Activated CD8-positive, alpha-beta memory T cell treated with anti-CD3 and anti-CD28 coated beads, Interleukin-2, amount 50 U/mL, for 24 hours (primary cell): ENCODE results near the gene GATA5.

Source experiments
- DNase-seq: peaks from one replicate; pipeline ENCODE4 v3.0.0-alpha.2; 2020; ENCODE audit errors: extremely low read depth

The GATA5 gene, protein sequence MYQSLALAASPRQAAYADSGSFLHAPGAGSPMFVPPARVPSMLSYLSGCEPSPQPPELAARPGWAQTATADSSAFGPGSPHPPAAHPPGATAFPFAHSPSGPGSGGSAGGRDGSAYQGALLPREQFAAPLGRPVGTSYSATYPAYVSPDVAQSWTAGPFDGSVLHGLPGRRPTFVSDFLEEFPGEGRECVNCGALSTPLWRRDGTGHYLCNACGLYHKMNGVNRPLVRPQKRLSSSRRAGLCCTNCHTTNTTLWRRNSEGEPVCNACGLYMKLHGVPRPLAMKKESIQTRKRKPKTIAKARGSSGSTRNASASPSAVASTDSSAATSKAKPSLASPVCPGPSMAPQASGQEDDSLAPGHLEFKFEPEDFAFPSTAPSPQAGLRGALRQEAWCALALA

DNA sequence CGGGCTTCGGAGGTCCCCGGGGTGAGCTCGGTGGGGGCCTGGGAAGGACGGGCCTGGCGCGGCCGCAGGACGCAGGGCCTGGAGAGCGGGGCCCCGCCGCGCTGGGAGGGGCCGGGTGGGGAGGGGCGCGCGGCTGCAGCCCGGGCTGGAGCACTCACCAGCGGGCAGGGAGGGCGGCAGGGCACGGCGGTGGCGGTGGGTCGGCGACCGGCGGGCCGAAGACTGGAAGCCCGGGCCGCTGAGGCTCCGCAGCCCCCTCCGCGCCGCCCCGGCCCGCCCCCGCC, at the start of gene GATA5:
GATA5 (minus strand) TSS at position 224 of the 284 bp plus-strand sequence. CDS start 474 bp downstream, outside the sequence.
- DNase-seq: no peak

DNA sequence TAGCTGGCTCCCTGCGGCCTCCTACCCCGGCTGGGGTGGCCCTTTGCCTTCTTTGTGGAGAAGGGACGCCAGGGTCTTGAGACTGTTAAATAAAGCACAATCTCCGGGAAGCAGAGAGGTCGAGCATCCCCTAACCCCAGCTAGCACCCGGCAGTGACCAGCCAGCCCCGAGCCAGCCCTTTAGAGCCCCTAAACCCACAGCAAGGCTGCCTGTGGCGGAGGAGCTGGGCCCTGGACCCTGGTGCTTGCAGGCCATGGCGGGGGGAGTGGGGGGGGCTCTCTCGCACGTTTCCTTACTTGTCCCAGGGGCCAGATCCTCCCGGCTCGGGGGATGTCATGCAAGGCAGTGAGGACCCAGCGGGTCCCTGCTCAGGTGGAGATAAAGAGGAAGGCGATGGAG, 49.2 kb upstream of the GATA5 start:
- DNase-seq: no peak

DNA sequence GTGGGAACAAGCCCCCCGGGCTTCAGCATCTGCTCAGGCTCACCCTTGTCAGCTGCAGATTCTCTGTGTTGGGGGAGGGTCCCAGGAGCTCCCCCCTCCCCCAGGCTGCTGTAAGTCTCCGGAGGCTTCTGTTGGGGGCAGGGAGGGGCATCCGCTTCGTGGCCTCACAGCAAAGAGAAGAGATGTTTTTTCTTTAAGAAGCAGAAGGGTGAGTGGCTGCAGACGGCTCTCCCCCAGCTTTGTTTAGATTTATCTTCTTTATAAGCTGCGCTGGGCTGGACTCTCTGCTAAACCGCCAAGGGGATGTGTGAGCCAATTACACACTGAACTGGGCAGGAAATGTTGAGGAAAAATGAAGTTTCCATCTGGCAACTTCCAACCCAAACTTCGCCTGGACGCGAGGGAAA, 48.7 kb upstream of the GATA5 start:
- no peak for DNase-seq

DNA sequence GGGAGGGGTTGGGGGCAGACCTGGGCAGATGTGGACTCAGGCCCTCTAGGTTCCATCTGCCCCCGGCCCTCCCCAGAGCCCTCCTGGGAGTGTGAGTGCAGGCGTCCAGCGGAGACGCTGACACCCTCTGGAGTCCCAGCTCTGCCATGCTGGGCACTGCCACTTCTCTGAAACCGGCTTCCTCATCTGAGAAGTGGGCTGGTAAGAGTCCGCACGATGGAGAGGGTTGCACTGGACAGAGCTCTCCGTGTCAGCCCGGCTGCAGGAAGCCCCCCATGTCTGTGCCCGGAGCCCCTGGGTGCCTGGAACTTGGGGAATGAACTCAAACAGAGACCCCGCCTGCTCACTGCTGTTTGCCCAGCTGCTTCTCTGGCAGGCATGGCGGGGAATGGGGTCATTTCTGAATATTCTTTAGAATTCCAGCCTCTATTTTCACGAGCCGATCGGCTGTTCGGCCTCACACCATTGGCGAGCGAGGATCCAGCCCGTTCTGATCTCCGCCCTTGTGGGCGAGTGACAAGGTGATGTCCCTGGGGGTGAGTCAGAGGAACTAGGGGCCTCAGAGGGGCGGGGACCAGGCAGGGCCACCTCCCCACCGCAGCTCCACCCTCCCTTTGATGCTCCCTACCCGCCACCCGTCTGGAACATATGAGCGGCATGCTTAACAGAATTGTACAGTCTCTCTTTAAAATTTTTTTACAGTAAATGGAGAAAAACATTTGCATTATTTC, 47.8 kb upstream of the GATA5 start:
- DNase-seq: peak; percentile 44

DNA sequence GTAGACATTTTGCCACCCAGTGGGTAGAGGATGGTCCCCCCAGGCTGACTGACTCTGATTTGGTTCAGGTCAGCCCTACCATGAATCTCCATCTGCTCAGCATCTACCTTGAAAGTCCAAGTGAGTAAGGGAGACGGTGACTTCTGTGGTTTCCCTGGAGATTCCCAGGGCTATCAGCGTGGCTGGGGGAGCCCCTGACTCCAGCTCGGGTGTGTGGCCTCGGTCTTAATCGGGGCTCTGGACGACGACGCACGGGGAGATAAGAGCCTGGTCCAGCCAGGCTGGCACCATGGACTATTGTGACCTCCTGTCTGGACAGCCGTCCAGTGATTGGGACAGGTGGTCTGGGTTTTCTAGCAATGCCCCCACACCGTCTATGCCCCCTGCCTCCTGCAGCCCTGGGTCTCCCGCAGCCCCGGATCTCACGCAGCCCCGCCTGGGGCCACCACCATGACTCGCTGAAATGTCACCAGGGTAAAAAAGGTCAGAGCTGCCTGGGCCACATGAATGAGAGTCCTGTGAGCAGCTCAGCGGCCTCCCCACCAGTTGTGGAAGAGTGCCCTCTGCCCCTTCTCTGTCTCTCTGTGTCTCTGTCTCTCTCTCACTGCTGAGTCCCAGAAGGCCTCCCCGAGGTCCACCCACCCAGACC, 47.1 kb upstream of the GATA5 start:
- no peak for DNase-seq

DNA sequence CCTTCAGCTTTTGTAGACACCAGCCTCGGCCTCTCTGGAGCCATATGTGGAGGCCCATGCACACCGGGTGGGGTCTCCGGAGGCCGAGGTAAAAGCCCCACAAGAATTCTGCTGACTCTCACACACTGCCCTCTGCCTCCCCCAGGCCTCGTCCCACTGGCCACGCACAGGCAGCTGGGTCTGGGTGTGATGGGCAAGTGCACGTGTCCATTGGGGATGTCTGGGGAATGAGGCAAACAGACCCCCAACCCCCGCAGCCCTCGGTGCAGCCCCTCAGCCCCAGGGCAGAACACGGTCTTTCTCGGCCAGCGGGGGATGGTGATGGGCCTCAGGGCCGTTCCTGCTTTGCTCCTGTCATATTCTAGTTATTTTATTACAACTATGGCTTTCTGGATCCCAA, 44.0 kb upstream of the GATA5 start:
- no peak for DNase-seq

DNA sequence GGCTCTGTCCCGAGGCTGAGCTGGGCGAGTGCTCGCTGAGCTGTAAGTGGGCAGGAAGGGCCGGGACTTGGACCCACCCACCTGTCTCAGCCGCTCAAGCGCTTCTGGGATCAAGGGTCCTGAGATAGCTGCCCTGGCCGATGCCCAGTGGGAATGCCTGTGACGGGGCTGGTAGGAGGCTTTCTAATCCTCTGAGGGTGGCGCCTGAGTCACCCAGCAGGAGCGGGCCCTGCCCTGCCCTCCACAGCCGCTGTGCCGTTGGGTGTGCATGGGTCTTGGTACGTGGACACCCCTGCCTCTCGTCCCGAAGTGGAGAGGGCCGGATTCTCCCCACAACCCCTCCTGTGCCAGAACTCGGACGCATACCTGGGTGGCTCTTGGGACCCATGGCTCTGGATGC, 43.1 kb upstream of the GATA5 start:
- no peak for DNase-seq

DNA sequence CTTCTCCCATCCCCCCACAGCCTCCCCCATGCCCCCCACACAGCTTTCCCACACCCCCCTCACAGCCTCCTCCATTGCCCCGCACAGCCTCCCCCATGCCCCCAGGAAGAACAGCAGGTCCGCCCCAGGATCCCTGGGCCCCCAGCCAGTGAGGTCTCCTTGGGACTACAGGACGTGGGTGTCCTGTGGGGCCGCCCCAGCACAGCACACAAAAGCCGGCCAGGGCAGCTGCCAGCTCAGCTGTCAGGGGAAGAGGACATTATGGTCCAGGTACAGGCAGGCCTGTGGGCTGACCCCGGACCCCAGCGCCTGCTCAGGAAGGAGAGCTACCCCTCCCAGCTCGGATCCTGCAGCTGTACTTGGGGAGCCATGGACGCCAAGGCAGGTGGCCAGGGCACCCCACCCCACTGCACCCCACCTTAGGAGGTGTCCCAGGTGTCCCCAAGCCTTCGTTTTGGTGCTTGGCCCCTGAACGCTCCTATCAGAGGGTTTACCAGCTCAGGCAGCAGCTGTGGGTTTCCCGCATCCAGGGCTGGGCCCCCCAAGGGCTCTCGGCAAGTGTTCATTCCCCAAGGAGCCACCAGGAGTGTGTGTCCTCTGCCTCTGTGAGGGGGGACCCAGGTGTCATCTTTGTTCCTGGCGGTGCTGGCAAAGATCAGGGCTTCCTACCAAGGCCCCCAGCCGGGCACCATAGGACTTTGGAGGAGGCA, 42.3 kb upstream of the GATA5 start:
- no peak for DNase-seq

DNA sequence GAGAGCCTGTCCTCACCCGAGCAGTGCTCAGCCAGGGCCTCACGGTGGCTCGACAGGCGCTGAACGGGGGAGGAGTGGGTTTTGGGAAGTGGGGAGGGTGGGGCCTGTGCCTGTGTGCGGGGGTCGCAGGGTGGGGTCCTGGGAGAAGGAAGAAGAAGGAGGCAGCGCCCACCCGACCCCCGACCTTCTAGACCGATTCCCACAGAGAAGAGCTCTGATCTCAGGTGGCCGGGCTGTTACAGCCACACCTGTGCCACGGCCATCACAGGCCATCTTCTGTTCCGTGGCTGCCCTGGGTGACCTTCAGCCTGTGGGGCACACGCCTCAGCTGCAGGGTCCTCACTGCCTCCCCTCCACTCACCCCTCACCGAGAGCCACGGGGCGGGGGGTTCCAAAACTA, 41.4 kb upstream of the GATA5 start:
- DNase-seq: no peak

DNA sequence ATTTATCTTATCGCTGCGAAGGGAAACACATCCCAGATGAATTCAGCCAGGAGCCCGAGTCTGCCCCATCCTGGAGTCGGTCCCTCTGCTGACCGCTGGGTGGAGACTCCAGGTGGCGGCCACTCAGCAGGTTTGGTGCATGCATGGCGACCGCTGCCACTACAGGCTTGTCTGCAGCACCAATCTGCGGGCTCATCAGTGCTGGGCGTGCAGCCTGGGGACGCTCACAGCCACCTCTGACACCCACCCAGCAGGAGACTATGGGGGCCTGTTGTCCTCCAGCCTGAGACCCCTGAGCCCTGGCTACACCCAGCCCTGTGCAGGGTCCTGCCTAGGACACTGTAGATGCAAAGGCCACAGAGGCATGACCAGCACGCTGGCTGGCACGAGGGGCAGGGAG, 40.5 kb upstream of the GATA5 start:
- no peak for DNase-seq

DNA sequence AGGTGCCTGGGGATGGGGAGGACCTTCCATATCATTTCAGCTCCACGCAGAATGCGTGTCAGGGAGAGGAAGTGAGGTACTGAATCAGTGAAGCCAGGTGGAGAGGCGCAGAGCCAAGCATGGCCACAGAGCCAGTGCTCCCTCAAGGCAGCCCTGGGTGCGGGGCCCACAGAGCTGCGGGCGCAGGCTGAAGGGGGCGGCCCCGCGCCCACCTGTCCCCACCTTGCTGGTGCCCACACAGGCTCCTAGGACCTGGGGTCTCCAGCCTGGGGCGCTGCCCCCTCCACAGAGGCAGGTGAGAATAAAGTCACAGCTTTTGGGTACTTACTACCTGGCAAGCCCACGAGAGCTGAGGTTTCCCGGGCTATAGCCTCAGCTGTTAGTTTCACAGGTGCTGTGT, 40.0 kb upstream of the GATA5 start:
- DNase-seq: no peak

DNA sequence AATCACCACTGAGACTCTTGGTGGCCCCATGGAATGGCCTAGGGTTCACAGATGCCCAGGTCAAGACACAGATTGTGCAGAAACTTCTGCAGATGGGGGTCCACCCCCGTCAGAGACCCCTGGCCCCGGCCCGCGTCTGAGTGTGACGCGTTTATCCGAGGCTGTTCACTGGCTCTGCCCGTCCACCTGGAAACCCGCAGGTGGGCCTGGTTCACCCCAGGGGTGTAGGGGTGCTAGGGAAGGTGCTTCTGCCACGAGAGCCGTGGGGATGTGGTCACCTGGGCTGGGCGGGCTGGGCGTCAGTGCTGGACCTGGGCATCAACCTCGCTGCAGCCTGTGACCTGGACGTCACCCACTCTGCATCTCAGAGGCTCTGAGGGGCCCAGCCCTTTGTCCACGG, 39.5 kb upstream of the GATA5 start:
- no peak for DNase-seq

DNA sequence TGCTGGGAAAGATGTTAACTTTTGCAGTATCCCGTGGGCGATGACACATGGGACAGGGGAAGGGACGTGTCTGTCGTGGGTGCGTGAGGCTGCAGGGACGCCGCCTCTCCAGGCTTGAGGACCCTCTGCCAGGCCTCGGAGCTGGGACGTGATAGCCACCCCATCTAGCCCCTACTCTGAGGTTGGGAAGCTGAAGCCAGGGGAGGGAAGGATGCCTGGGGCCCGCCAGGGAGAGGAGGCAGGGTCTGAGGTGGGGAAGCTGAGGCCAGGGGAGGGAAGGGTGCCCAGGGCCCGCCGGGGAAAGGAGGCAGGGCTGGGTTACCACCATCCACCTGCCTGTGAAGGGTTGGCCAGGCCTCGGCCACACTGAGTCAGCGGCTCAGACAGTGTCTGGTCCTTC, 38.2 kb upstream of the GATA5 start:
- no peak for DNase-seq

DNA sequence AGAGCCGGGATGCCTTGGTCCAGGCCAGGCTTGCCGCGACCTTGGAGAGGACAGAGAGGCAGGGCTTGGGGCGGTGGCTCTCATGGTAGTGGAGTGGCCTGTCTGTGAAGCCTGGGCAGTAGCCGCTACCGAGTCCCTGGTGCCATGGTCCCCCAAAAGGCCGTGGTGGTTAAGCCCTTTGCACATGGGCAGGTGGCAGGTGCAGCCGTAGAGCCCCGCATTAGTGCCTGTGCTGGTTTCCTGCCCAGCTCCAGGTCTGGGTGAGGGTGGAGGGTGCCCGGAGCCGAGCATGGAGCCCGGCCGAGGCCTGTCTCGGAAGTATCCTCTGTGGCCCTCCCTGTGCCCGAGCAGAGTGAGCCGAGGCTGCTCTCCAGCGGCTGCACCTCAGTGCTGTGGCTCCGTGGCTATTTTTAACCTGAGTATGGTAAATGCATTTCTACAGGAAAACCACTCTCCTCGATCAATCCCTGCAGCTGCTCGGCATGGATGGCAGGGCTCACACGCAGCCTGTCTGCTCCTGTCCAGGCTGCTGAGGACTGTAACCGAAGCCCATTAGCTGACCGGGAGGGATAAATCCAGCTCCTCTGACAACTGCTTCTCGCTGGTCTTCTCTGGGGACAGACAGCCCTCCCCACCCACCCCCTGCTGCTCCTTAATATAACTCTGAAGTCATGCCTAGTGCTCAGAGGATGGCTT, 36.3 kb upstream of the GATA5 start:
- DNase-seq: no peak

DNA sequence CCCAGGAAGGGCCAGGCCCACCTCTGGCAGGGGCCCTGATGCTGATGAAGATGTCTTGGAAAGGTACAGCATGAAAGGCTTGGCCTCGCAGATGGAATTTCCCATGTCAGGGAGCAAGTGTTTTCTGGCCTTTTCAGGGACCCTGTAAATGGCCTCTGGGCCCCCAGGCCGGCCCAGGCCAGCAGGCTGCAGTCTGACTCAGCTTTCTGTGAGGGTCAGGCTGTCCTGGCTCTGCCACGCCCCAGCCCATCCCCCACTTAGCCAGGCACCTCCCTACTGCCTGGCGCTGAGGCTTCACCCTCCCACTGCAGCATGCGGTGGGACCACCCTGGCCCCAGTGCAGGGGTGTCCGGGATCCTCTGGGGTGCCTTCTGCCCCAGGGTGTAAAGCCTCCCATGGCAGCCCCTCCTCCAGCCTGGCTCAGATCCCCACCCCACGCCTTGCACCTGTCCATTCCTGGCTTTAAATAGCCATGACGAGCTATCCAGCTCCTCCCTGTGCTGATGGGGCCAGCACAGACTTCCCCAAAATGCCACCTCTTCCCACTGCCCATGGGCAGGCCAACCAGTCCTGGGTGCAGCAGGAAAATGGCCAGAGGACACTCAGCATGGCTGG, 35.6 kb upstream of the GATA5 start:
- no peak for DNase-seq

DNA sequence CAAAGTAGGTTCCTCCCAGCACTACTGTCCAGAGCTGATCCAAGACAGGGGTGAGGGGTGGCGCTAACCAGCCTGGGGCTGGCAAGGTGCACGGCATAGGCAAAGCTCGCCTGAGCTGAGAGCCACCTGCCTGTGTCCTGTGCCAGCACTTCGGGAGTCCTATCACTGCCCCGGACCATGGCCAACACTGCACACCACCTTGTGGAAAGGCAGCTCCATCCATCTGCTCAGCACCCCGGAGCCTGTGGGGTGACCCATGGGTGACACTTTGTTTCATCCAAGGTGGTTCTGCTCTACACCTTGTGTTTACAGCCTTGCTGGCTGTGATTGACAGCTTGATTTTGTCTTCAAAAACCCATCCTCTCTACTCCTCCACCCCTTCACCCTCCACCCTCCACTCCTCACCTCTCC, 32.9 kb upstream of the GATA5 start:
- no peak for DNase-seq

DNA sequence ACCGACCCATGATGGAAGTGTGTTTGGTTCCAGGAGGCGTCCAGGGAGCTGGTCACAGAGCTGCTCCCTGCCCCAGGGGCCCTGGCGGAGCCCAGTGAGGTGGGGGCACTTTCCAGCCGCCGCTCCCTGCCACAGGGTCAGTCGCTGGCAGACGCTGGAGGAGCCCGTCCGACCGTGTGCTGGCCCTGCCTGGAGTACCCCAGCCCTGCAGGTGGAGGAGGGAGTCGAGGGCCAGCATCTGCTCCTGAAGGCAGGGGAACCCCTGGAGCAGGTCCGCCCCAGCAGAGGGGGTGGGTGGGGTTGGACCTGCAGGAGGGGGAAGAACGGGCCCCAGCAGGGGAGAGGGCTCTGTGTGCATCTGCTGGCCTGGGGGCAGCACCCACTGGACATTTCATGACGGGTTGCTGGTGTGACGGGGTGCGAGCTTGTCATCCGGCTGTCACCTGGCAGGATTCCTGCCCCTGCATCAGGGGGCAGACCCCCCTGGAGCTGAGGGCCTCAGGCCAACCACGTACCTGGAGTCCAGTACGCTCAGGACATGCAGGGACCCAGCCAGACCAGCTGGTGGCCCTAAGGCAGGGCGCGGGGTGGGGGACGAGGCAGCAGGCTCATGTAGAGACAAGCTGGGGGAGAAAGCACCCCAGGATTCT, 32.3 kb upstream of the GATA5 start:
- no peak for DNase-seq

DNA sequence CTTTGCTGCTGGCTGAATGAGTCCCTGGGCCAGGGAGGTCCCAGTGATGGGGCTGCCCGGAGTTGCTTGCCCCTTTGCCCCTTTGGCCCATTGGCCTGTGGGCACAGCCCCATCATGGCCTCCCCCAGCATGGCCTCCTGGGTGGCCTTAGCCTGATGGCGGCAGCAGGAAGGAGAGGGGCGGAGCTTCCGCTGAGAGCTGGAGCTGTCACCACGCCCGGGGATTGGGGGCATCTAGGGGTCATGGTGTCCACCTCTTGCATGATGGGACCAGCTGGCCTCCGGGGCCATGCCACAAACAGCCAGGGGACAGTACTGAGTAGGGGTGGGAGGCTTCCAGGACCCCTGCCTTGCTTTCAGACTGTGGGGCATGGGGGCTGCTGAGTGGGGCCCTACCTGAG, 31.5 kb upstream of the GATA5 start:
- no peak for DNase-seq

DNA sequence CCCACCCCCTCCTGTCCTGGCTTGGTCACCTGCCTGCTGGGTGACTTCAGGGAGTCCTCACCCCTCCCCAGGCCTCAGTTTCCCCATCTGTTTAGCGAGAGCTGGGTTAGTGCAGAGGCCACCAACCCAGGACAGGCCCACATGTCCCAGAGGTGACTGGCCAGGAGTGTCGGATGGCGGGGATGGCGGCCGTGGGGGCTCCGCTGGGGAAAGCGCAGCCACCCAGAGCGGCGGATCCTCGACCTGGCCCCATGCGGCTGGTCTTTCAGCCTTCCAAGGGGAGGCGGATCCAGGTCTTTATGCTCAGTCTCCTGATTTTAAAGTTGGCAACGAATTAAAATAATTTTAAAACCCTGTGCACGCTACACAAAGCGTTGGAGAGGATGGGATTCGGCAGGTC, 31.0 kb upstream of the GATA5 start:
- no peak for DNase-seq

DNA sequence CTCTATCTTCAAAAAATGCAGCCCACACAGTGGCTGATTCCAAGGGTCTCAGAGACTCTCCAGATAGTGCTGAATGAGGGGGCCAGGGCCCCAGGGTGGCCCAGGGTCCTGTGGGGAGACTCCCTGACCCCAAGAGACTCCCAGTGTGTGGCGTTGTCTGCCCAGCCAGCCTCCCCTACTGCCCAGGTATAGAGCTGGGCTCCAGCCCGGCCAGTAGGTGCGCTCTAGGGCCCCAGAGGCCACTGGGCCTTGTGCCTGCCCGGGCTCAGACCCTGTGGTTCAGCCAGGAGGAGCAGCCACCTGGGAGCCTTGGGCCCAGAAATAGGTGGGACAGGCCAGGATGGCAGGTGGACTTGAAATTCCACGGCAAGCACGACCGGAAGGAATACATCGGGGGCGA, 30.3 kb upstream of the GATA5 start:
- no peak for DNase-seq
